BJ (cell line): ENCODE data around the gene ABCC11. TPM values are rescaled to one million over a fixed set of nuclear protein-coding genes. Genes with fewer than 3 reads are reported as not detected.

Source experiments
- CTCF ChIA-PET: fragments of 350-600 bp; formaldehyde crosslinking; extraction: SDS; loops from one replicate; lab custom pipeline; 2021; ENCODE audit warnings: antibody characterized with exemption, inconsistent platforms; lab: Yijun Ruan, JAX
- POLR2A ChIA-PET: fragments of 300-600 bp; sonication (Branson Sonifier 250); formaldehyde crosslinking; extraction: SDS; loops from one replicate; lab custom pipeline; 2021; ENCODE audit warnings: antibody characterized with exemption; lab: Charles Lee
- DNase-seq: peaks from one replicate; pipeline ENCODE4 v3.0.0-alpha.2; 2011; ENCODE audit warnings: low read depth
- H3K27me3 ChIP-seq: 2 replicates; pipeline ENCODE4 v1.6.0; 2011; ENCODE audit warnings: low read length; ENCODE audit not compliant: control insufficient read depth, insufficient read depth
- H3K36me3 ChIP-seq: 2 replicates; pipeline ENCODE4 v1.5.1; 2011; ENCODE audit warnings: low read length; ENCODE audit not compliant: control insufficient read depth, insufficient read depth
- H3K4me3 ChIP-seq: 2 replicates; pipeline ENCODE4 v1.5.1; 2011; ENCODE audit warnings: low read depth, mild to moderate bottlenecking, control low read depth, low read length
- CTCF ChIP-seq: IDR thresholded peaks from 2 replicates; pipeline ENCODE4 v1.5.1; 2011; ENCODE audit warnings: low read depth, mild to moderate bottlenecking, control low read depth, inconsistent platforms, low read length, moderate library complexity; ENCODE audit not compliant: insufficient read depth
- polyA plus RNA-seq: library from polyadenylated mRNA; depleted of rRNA; stranded (reverse); fragments of >200 nt; gene quantifications from 2 replicates; pipeline ENCODE4 v1.2.3, GENCODE V29; 2011

Gene ABCC11
- polyA plus RNA-seq, 1 experiment, result 0.06 TPM

GRCh38 chr16:48193846-48194245 is 53.5 kb downstream of the ABCC11 start:
- CTCF ChIA-PET, result interaction anchor here (1.4 kb wide), 1 partner anchor 11 kb away, joined by 4 read pairs; no protein-coding TSS in a partner anchor
- H3K4me3 ChIP-seq, result no peak overlapping the region
- TF ChIP-seq CTCF, result no peak
- POLR2A ChIA-PET, result interaction anchor here (0.5 kb wide), 1 partner anchor 364 kb away, joined by 3 read pairs; no protein-coding TSS in a partner anchor
- DNase-seq, result no peak
- no peaks in the 10 kb centered on the region for H3K36me3 ChIP-seq
- no peaks in the 10 kb centered on the region; the same call in 1 of the 2 replicates for H3K27me3 ChIP-seq

- CTCF ChIA-PET, result no interaction called here
- POLR2A ChIA-PET, result no interaction called here
- H3K36me3 ChIP-seq, result no peaks in the 10 kb centered on the region
- no peak for TF ChIP-seq CTCF
- H3K27me3 ChIP-seq, result no peaks in the 10 kb centered on the region; the same call in none of the 2 replicates
- DNase-seq, result no peak
- no peak overlapping the region for H3K4me3 ChIP-seq
Observed at GRCh38 chr16:48188449-48189102, 58.8 kb downstream of the ABCC11 start.

GRCh38 chr16:48187779-48188178 is 59.6 kb downstream of the ABCC11 start:
- POLR2A ChIA-PET, result no interaction called here
- CTCF ChIA-PET, result interaction anchor here (0.7 kb wide), 1 partner anchor 23 kb away, joined by 3 read pairs; no protein-coding TSS in a partner anchor

GRCh38 chr16:48184681-48185080 is 62.7 kb downstream of the ABCC11 start:
- DNase-seq, result no peak
- CTCF ChIA-PET, result no interaction called here

More at GRCh38 chr16:48187779-48188178, 59.6 kb downstream of the ABCC11 start:
- H3K27me3 ChIP-seq, result no peaks in the 10 kb centered on the region; the same call in none of the 2 replicates
- no peak overlapping the region for H3K4me3 ChIP-seq
- no peak for TF ChIP-seq CTCF
- H3K36me3 ChIP-seq, result no peaks in the 10 kb centered on the region
- no peak for DNase-seq

More at GRCh38 chr16:48184681-48185080, 62.7 kb downstream of the ABCC11 start:
- no peak overlapping the region for H3K4me3 ChIP-seq
- H3K36me3 ChIP-seq, result no peaks in the 10 kb centered on the region
- peaks cover 2% of the 10 kb centered on the region for H3K27me3 ChIP-seq
- POLR2A ChIA-PET, result no interaction called here
- no peak for TF ChIP-seq CTCF
